NCI-H524 (cell line): ENCODE results near the gene HLA-DPB1.
"Not testable (repeated sequence)": the region's sequence is repeated elsewhere in the genome, so short reads cannot be mapped to it uniquely, and the experiment has no call there.

ENCODE experiments used
- DNase-seq, 2 experiments: peaks; one replicate each; lab custom pipeline; 2025; lab: John Stamatoyannopoulos, UW

Gene HLA-DPB1

GRCh38 chr6:33071569-33071968 is 4.2 kb upstream of the HLA-DPB1 start:
- DNase-seq = peak in 1 of 2 experiments; percentile 14

- DNase-seq = no peak
Measured at GRCh38 chr6:33072508-33073100, 3.2 kb upstream of the HLA-DPB1 start.

GRCh38 chr6:33073431-33073871 is 2.3 kb upstream of the HLA-DPB1 start, which contains the start of gene HLA-DPA1:
Gene HLA-DPA1, minus strand, starts transcription at chr6:33073649.
- no peak for DNase-seq

GRCh38 chr6:33075208-33075567 is 602 bp upstream of the HLA-DPB1 start:
- DNase-seq = no peak

- DNase-seq = no peak
Measured at GRCh38 chr6:33076406-33076934, 680 bp downstream of the HLA-DPB1 start.

- no peak for DNase-seq
Measured at GRCh38 chr6:33077908-33078307, 2.1 kb downstream of the HLA-DPB1 start.

- no peak for DNase-seq
Measured at GRCh38 chr6:33078442-33078841, 2.7 kb downstream of the HLA-DPB1 start.

- no peak for DNase-seq
Measured at GRCh38 chr6:33078919-33079521, 3.2 kb downstream of the HLA-DPB1 start.

- no peak for DNase-seq
Measured at GRCh38 chr6:33079580-33079979, 3.8 kb downstream of the HLA-DPB1 start.

GRCh38 chr6:33080127-33081089 is 4.6 kb downstream of the HLA-DPB1 start:
- DNase-seq = peak; percentile 2 to 24

GRCh38 chr6:33081098-33081824 is 5.5 kb downstream of the HLA-DPB1 start:
- no peak for DNase-seq

GRCh38 chr6:33082702-33083101 is 6.9 kb downstream of the HLA-DPB1 start:
- peak; percentile 1 to 2 for DNase-seq

- no peak for DNase-seq
Measured at GRCh38 chr6:33085627-33086026, 9.8 kb downstream of the HLA-DPB1 start.

GRCh38 chr6:33088258-33088930 is 12.6 kb downstream of the HLA-DPB1 start:
- no peak for DNase-seq

- DNase-seq = no peak
Measured at GRCh38 chr6:33088931-33089620, 13.3 kb downstream of the HLA-DPB1 start.

GRCh38 chr6:33091957-33092356 is 16.2 kb downstream of the HLA-DPB1 start:
- peak in 1 of 2 experiments; percentile 11 for DNase-seq

GRCh38 chr6:33092385-33092784 is 16.6 kb downstream of the HLA-DPB1 start:
- no peak for DNase-seq

GRCh38 chr6:33093855-33094254 is 18.1 kb downstream of the HLA-DPB1 start:
- no peak for DNase-seq

- no peak for DNase-seq
Measured at GRCh38 chr6:33095681-33096080, 19.9 kb downstream of the HLA-DPB1 start.

- DNase-seq = not testable (repeated sequence)
Measured at GRCh38 chr6:33101121-33101737, 25.4 kb downstream of the HLA-DPB1 start.
